Measurements from ENCODE around the gene ZNF181.

DNA sequence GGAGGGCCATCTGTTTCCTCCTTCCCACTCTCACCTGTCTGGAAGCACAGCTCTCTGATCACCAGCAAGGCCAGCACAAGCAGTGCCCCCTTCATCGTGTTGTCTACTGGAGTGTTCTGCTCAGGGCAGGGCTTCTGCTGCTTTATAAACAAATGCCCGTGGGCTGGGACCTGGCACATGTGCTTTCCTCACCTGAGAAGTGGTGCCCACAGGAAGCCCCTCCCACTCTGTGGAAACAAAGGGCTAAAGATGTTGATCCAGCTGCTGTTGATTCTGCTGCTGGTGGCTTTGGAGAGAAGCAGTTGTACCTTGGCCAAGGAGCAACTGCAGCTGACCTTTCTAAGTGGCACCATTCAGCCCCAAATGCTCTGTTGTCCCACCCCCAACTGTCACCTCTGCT is 26.4 kb upstream of the ZNF181 start:
- TF ChIP-seq, protein P1, sequence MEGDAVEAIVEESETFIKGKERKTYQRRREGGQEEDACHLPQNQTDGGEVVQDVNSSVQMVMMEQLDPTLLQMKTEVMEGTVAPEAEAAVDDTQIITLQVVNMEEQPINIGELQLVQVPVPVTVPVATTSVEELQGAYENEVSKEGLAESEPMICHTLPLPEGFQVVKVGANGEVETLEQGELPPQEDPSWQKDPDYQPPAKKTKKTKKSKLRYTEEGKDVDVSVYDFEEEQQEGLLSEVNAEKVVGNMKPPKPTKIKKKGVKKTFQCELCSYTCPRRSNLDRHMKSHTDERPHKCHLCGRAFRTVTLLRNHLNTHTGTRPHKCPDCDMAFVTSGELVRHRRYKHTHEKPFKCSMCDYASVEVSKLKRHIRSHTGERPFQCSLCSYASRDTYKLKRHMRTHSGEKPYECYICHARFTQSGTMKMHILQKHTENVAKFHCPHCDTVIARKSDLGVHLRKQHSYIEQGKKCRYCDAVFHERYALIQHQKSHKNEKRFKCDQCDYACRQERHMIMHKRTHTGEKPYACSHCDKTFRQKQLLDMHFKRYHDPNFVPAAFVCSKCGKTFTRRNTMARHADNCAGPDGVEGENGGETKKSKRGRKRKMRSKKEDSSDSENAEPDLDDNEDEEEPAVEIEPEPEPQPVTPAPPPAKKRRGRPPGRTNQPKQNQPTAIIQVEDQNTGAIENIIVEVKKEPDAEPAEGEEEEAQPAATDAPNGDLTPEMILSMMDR (IDR thresholded peaks at IDR 0.05): no peak
- no peak for TF ChIP-seq POLR2A (IDR thresholded peaks at IDR 0.05)
